ENCODE results near the gene HIPK3. TPM values are rescaled to one million over a fixed set of nuclear protein-coding genes. Genes with fewer than 3 reads are reported as not detected.

Gene HIPK3
- total and polyA plus RNA-seq, 4 donors: 17.9 to 189 (median 71.5) TPM

DNA sequence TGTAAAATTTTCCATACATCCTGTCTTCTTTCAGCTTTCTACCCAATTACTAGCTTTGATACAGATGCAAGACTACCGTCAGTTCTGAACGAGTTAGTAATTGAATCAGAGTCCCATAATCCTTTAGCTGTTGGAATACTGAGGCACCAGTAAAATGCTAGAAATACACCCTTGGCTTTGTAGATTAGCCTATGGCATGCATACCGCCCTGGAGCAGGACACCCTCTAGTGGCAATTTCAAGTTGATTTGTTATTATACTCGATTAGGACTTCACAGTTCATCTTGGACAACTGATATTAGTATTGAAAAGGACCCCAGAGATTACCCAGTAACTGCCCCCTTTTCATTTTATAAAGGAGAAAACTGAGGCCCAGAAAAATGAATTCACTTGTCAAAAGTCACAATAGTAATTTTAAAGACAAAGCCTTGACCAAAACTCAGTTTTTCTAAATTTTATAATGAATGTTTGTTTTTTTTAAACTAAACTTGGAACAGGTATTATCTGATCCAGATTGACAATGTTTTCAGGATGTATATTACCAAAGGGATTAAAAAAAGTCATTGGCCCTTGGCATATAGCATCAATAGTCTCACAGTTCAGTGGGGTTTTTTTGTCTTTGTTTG lies 72.6 kb downstream of the HIPK3 start:
- Histone ChIP-seq H3K9me3 (ENCODE audit: control insufficient read depth in 4 of 4, insufficient read depth in 3 of 4, low read length in 3 of 4) (no peaks in the 10 kb centered on the region), H3K9ac (ENCODE audit: insufficient read depth in 1 of 2, low read length in 2 of 2) (no peak overlapping the region), H3K4me1 (ENCODE audit: control insufficient read depth in 5 of 5, insufficient read depth in 5 of 5, low read length in 5 of 5) (peaks cover 0 to 13% (median under 1%) of the 10 kb centered on the region in 5 donors), H3K4me3 (no peak overlapping the region), H3K27ac (ENCODE audit: low read depth in 1 of 2, low read length in 1 of 2) (no peak overlapping the region), H3K36me3 (ENCODE audit: control insufficient read depth in 4 of 4, insufficient read depth in 4 of 4, low read length in 4 of 4) (peaks cover 0 to 4% (median 2%) of the 10 kb centered on the region in 4 donors), H3K27me3 (ENCODE audit: control insufficient read depth in 3 of 3, insufficient read depth in 3 of 3, low read length in 2 of 3) (no peaks in the 10 kb centered on the region)
- DNase-seq (peak; percentile 54 to 80 (median 73)), ATAC-seq (ENCODE audit: insufficient read depth, low FRiP score) (no peak)
- 23 to 28% methylated on average over 4 of the region's 4 CpGs for WGBS, 2 donors
- TF ChIP-seq, protein P1, sequence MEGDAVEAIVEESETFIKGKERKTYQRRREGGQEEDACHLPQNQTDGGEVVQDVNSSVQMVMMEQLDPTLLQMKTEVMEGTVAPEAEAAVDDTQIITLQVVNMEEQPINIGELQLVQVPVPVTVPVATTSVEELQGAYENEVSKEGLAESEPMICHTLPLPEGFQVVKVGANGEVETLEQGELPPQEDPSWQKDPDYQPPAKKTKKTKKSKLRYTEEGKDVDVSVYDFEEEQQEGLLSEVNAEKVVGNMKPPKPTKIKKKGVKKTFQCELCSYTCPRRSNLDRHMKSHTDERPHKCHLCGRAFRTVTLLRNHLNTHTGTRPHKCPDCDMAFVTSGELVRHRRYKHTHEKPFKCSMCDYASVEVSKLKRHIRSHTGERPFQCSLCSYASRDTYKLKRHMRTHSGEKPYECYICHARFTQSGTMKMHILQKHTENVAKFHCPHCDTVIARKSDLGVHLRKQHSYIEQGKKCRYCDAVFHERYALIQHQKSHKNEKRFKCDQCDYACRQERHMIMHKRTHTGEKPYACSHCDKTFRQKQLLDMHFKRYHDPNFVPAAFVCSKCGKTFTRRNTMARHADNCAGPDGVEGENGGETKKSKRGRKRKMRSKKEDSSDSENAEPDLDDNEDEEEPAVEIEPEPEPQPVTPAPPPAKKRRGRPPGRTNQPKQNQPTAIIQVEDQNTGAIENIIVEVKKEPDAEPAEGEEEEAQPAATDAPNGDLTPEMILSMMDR (IDR thresholded peaks at IDR 0.05; ENCODE audit: control extremely low read depth, extremely low read depth): peak; percentile 67

DNA sequence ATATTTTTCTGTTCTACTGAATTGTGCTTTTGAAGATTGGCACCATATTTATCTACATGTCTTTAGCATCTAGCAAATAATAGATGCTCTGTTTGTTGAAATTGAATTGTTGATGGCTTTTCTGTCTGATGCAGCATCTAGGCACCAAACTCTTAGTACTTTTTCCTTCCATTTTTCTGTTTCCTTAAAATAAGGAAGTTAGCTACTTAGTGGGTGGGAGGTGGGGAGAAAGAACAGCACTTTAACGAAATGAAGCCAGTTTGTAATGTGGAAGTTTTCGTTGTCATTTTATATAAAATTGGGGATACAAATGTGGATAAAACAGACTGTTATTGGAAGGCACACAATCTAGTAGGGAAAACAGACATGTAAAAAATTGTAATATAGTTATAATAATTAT lies 76.6 kb downstream of the HIPK3 start:
- Histone ChIP-seq H3K4me1 (ENCODE audit: control insufficient read depth in 5 of 5, insufficient read depth in 5 of 5, low read length in 5 of 5) (peaks cover 0 to 16% (median 0%) of the 10 kb centered on the region in 5 donors), H3K4me3 (no peak overlapping the region), H3K27ac (ENCODE audit: low read depth in 1 of 2, low read length in 1 of 2) (no peak overlapping the region), H3K9me3 (ENCODE audit: control insufficient read depth in 4 of 4, insufficient read depth in 3 of 4, low read length in 3 of 4) (no peaks in the 10 kb centered on the region), H3K36me3 (ENCODE audit: control insufficient read depth in 4 of 4, insufficient read depth in 4 of 4, low read length in 4 of 4) (peaks cover 0 to 6% (median 2%) of the 10 kb centered on the region in 4 donors), H3K9ac (ENCODE audit: insufficient read depth in 1 of 2, low read length in 2 of 2) (no peak overlapping the region), H3K27me3 (ENCODE audit: control insufficient read depth in 3 of 3, insufficient read depth in 3 of 3, low read length in 2 of 3) (no peaks in the 10 kb centered on the region)
- ATAC-seq (ENCODE audit: insufficient read depth, low FRiP score): no peak
- DNase-seq: no peak
- WGBS, 2 donors: 31 to 72% methylated on average over 2 of the region's 2 CpGs
- TF ChIP-seq, protein P1 (IDR thresholded peaks at IDR 0.05; ENCODE audit: control extremely low read depth, extremely low read depth): no peak

DNA sequence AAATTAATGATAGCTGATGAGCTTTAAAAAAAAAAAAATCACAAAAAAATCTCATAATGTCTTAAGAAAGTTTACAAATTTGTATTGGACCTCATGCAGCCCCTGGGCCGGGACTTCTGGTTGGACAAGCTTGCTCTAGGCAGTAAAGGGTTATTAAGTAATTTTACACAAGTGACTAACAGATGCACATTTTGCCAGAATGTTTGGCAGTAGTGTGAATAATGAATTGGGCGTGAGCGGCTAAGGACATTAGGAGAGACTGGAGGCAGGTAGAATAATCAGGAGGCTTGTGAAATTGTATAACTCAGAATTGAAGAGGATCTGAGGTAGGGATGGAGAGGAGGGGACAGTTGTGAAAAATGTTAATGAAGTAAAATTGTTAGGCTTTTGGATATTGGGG lies 77.4 kb downstream of the HIPK3 start:
- no peak overlapping the region for H3K9ac ChIP-seq (ENCODE audit: insufficient read depth in 1 of 2, low read length in 2 of 2)
- H3K27ac ChIP-seq (ENCODE audit: low read depth in 1 of 2, low read length in 1 of 2): no peak overlapping the region
- H3K4me1 ChIP-seq (ENCODE audit: control insufficient read depth in 5 of 5, insufficient read depth in 5 of 5, low read length in 5 of 5): peaks cover 0 to 16% (median 0%) of the 10 kb centered on the region in 5 donors
- 94 to 99% methylated on average over 3 of the region's 3 CpGs for WGBS, 2 donors
- TF ChIP-seq, protein P1 (IDR thresholded peaks at IDR 0.05; ENCODE audit: control extremely low read depth, extremely low read depth): no peak
- H3K4me3 ChIP-seq: no peak overlapping the region
- ATAC-seq (ENCODE audit: insufficient read depth, low FRiP score): no peak
- H3K27me3 ChIP-seq (ENCODE audit: control insufficient read depth in 3 of 3, insufficient read depth in 3 of 3, low read length in 2 of 3): no peaks in the 10 kb centered on the region
- no peaks in the 10 kb centered on the region for H3K9me3 ChIP-seq (ENCODE audit: control insufficient read depth in 4 of 4, insufficient read depth in 3 of 4, low read length in 3 of 4)
- peaks cover 0 to 6% (median 2%) of the 10 kb centered on the region in 4 donors for H3K36me3 ChIP-seq (ENCODE audit: control insufficient read depth in 4 of 4, insufficient read depth in 4 of 4, low read length in 4 of 4)
- no peak for DNase-seq

Measured in lung (tissue), 12 donors.